ENCODE data around the gene SCTR.

The SCTR gene

GRCh38 chr2:119486886-119487285 lies 37.4 kb downstream of the SCTR start:
- no peak for DNase-seq

GRCh38 chr2:119486196-119486827 lies 38.0 kb downstream of the SCTR start:
- DNase-seq: no peak

- DNase-seq: no peak
These were observed 38.8 kb downstream of the SCTR start for GRCh38 chr2:119485336-119486110.

DNA sequence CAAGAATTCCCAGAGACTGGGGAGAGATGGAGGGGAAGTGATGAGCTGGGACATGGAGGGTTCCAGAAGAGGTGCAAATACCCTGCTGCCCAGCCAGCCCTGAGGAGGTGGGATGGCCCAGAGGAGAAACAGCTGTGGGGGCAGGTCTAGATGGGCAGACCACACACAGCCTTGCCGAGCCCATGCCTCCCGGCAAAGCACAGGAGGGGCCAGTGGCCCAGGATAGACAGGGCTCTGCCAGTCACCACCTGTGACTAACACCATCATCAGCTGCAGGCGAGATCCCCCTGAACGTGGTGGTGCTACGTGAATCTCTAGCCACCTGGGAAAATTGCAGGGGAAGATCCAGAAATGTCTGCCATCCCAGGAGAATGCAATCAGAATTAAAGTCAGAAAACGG lies 39.4 kb downstream of the SCTR start:
- no peak for DNase-seq

DNA sequence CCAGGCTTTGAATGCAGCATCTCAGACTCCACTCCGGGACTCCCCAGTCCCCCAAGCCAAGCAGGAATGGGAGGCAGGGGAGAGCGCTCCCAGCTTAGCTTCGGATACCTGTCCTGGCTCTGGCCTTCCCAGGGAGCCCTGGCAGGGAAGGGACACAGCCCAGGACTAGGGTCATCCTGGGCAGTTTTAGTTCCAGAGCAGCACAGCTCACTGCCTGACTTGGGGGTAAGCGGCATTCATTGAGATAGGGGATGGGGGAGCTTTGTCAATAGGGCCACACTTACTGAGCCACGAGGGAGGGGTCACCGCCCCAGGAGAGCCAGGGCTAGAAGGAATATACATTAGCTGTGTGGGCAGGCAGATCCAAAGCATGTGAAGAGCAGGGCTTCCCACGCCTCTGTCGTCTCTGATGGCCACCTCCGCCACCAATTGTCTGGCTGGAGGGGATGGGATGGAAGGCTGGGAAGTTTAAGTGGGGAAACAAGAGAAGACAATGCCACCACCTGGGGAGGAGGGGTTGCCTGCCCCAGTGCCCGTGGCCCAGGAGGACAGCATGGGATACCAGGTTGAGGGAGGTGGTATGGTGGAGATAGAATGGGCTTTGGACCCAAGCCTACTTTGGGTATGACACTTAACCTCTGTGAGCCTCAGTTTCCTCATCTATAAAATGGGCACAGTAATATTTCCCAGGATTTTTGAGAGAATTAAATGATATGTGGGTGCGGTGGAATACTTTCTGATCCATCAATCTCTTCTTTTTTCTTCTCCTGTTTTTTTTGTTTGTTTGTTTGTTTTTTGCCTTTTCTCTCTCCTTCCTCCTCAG lies 40.2 kb downstream of the SCTR start:
- no peak for DNase-seq

- no peak for DNase-seq
These were observed 40.9 kb downstream of the SCTR start for GRCh38 chr2:119483395-119483753.

GRCh38 chr2:119482481-119483394 lies 41.5 kb downstream of the SCTR start:
- no peak for DNase-seq

- DNase-seq: no peak
These were observed 42.5 kb downstream of the SCTR start for GRCh38 chr2:119481501-119482455.

GRCh38 chr2:119480718-119481142 lies 43.6 kb downstream of the SCTR start:
- no peak for DNase-seq

DNA sequence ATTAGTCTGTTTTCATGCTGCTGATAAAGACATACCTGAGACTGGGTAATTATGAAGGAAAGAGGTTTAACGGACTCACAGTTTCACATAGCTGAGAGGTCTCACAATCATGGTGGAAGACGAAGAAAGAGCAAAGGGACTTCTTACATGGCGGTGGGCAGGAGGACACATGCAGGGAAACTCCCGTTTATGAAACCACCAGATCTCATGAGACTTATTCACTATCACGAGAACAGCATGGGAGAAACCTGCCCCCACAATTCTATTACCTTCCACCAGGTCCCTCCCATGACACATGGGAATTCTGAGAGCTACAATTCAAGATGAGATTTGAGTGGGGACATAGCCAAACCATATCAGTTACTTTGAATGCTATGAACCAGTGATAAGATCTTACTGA lies 44.1 kb downstream of the SCTR start:
- DNase-seq: no peak

DNA sequence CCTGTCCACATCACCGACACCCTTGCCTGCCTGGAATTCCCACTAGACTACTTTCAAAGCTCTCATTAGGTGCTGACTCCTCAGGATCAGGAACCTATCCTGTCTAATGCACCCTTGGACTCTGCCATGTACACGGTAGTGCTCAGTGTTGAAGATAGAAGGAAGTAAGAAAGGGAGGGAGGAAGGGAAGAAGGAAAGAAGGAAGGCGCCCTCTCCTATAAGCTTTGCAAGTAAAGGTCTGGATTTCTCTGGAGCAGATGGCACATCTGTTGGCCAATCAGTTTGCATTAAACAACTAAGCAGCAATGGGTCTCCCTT lies 45.3 kb downstream of the SCTR start:
- DNase-seq: no peak

- DNase-seq: no peak
These were observed 45.9 kb downstream of the SCTR start for GRCh38 chr2:119478188-119478977.

DNA sequence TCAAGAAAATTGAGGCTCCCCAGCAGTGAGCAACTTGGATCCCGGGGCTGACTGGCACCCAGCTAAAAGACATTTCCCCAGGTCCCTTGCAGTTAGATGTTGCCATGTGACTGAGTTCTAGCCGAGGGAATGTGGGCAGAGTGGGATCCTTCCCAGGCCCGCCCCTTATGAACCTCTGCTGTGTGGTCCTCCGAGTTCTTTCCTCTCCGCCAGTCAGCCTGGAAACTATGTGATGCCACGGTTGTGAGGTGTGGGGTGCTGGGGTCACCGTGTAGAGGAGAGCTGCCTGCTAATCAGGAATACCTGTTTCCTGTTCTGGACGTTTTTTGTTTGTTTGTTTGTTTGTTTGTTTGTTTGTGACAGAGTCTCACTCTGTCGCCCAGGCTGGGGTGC lies 47.2 kb downstream of the SCTR start:
- DNase-seq: no peak

DNA sequence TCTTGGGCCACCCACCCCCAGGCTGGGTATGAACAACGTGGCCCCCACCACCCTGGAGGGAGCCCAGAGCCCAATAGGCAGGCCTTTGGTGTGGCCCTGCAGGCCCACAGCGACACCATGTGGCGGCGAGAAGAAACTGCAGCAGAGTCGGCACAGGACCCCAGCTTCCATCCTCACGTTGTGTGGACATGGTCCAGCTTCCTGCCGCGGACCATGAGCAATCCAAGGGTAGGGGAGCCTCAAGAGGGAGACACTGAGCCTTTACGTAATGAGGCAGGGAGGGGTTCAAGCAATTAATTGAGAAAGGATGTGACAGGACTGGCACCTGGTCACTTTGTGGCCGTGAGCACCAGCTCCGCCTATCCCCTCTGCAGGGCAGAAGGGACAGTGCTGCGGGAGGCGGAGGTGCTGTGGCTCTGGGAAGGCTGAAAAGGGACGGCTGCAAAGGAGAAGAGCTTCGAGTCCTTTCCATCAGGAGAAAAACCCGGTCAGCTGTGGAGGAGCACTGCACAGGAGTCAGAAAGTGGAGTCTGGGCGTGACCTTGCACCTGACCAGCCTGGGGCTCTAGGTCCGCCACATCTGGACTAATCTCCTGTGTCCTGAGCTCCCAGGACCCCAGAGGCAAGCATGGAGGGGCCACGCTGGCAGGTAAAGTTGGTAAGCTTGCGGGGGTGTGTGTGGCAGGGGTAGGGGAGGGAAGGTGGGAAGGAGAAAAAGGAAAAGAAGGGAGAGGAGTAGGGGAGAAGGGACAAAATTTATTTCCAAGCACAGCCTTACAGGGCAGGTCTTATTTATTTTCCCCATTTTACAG lies 47.8 kb downstream of the SCTR start:
- DNase-seq: peak in 1 of 2 experiments; percentile 60

GRCh38 chr2:119475857-119476244 lies 48.4 kb downstream of the SCTR start:
- DNase-seq: no peak

GRCh38 chr2:119475225-119475856 lies 48.9 kb downstream of the SCTR start:
- DNase-seq: no peak

DNA sequence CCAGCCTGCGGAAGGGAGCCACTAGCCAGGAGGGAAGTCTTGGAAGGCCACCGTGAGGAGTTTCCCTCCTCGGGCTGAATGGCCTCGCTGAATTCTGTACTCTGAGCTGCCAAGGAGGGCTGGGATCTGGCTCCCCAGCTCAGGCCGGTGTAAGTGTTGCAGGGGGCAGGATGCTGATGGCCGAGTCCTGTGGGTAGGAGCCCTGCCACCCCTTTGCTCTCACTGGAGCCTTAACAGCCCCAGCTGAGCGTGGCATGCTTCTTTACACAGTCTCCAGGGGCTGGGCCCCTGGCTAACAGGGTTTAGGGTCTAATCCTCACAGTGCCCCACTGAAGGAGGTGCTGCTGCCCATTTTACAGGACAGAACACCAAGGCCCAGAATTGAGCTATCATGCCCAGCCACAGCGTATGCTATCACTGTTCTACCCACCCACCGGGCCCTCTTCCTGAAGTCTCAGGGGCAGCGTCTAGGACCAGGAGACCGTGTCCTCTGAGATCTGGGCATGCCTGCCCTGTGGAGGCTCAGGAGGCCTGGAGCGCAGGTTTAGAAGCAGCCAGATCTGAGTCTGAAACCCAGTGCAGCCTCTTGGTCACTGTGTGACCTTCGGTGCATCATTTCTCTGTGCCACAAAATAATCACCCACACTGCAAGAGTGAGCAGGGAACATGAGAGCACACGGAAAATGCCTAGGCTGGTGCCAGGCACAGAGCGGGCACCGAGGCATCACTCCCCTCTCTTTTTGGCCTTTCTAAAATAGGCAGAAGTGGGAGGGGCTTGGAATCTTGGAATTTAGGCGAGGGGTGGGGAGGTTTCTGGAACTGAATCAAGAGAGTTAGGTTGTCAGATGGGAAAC lies 49.7 kb downstream of the SCTR start:
- DNase-seq: no peak

- DNase-seq: no peak
These were observed 50.5 kb downstream of the SCTR start for GRCh38 chr2:119473621-119474370.

Measured in SW 1271 (cell line).